ENCODE data around the gene NBR1.
"Not testable (repeated sequence)": the region's sequence is repeated elsewhere in the genome, so short reads cannot be mapped to it uniquely, and the experiment has no call there.

Gene NBR1

DNA sequence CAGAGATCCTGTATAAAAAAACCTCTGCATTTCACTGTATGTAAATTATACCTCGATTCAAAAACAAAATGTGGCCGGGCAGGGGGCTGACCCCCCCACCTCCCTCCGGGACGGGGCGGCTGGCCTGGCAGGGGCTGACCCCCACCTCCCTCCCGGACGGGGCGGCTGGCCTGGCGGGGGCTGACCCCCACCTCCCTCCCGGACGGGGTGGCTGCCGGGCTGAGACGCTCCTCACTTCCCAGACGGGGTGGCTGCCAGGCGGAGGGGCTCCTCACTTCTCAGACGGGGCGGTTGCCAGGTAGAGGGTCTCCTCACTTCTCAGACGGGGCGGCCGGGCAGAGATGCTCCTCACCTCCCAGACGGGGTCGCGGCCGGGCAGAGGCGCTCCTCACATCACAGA, 11.8 kb upstream of the NBR1 start:
- H3K9me3 ChIP-seq (ENCODE audit: control insufficient read depth, insufficient read depth, low read depth, low read length); H3K36me3 ChIP-seq (ENCODE audit: control insufficient read depth, insufficient read depth, low read length): not testable (repeated sequence)

DNA sequence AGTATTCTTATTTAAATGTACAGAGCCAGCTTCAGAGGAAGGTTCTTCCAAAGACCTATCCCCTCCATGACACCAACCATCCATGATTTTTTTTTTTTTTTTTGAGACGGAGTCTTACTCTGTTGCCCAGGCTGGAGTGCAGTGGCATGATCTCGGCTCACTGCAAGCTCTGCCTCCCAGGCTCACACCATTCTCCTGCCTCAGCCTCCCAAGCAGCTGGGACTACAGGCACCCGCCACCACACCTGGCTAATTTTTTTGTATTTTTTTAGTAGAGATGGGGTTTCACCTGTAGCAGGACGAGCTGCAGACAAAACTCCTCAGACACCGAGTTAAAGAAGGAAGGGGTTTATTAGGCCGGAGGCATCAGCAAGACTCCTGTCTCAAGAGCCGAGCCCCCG, 11.1 kb upstream of the NBR1 start:
- H3K9ac ChIP-seq (ENCODE audit: low read length); H3K9me3 ChIP-seq (ENCODE audit: control insufficient read depth, insufficient read depth, low read depth, low read length); H3K27ac ChIP-seq (ENCODE audit: low read depth, low read length); H3K4me1 ChIP-seq (ENCODE audit: control insufficient read depth, insufficient read depth, low read length); H3K27me3 ChIP-seq (ENCODE audit: control insufficient read depth, insufficient read depth, low read length); H3K36me3 ChIP-seq (ENCODE audit: control insufficient read depth, insufficient read depth, low read length); H3K4me3 ChIP-seq (ENCODE audit: low read depth, low read length): not testable (repeated sequence)

More for the DNA sequence above, 11.8 kb upstream of the NBR1 start:
- not testable (repeated sequence) for H3K4me1 ChIP-seq (ENCODE audit: control insufficient read depth, insufficient read depth, low read length); H3K27me3 ChIP-seq (ENCODE audit: control insufficient read depth, insufficient read depth, low read length); H3K9ac ChIP-seq (ENCODE audit: low read length); H3K27ac ChIP-seq (ENCODE audit: low read depth, low read length); H3K4me3 ChIP-seq (ENCODE audit: low read depth, low read length)

DNA sequence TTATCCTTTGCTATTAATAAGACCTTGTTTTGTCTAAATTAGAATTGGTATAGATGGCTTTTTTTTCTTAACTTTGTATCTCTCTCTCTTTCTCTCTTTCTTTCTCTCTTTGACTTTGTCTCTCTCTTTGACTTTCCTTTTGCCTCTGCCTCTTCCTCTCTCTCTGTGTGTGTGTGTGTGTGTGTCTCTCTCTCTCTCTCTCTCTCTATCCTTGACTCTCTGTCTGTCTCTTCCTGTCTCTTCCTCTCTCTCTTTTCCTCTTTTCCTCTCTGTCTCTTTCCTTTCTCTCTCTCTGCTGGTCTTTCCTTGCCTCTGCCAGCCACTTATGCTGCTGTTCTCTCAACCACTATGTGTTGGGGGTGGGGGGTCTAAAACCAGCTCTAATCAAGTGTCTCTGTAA, 5.0 kb upstream of the NBR1 start:
- H3K27ac ChIP-seq (ENCODE audit: low read depth, low read length); H3K4me3 ChIP-seq (ENCODE audit: low read depth, low read length); H3K9me3 ChIP-seq (ENCODE audit: control insufficient read depth, insufficient read depth, low read depth, low read length); H3K36me3 ChIP-seq (ENCODE audit: control insufficient read depth, insufficient read depth, low read length); H3K27me3 ChIP-seq (ENCODE audit: control insufficient read depth, insufficient read depth, low read length); H3K4me1 ChIP-seq (ENCODE audit: control insufficient read depth, insufficient read depth, low read length); H3K9ac ChIP-seq (ENCODE audit: low read length): not testable (repeated sequence)

DNA sequence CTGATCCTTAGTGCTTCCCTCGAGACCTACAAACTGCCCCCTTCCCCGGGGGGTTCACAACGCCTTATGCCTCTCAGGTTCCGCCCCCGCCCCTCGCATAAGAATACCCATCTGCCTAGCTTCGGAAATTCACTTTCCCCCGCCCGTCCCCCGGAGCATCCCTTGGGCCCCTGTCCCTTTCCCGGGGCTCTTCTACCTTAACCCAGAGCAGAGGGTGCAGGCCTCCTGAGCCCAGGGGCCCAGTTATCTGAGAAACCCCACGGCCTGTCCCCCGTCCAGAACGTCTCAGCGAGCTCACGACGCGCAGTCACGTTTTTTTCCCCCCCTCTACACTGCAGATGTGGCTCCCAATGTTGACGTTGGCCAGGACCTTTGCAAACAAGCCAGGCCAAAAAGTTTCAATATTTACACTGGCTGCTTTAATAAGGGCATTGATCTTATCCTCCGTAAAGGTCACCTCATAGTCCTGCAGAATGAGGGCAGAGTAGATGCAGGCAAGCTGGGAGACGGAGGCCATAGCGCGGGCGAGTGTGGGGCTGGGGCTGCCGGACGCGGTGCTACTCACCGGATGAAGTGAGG, 1.4 kb upstream of the NBR1 start:
- H3K4me1 ChIP-seq (ENCODE audit: control insufficient read depth, insufficient read depth, low read length) = peaks cover 8% of the 10 kb centered on the region
- H3K4me3 ChIP-seq (ENCODE audit: low read depth, low read length) = peak overlapping the region; percentile 86
- H3K27me3 ChIP-seq (ENCODE audit: control insufficient read depth, insufficient read depth, low read length) = no peaks in the 10 kb centered on the region
- no peaks in the 10 kb centered on the region for H3K9me3 ChIP-seq (ENCODE audit: control insufficient read depth, insufficient read depth, low read depth, low read length)
- no peaks in the 10 kb centered on the region for H3K36me3 ChIP-seq (ENCODE audit: control insufficient read depth, insufficient read depth, low read length)
- peak overlapping the region; percentile 13; the same call in 1 of the 2 replicates for H3K27ac ChIP-seq (ENCODE audit: low read depth, low read length)
- H3K9ac ChIP-seq (ENCODE audit: low read length) = peak overlapping the region; percentile 83

DNA sequence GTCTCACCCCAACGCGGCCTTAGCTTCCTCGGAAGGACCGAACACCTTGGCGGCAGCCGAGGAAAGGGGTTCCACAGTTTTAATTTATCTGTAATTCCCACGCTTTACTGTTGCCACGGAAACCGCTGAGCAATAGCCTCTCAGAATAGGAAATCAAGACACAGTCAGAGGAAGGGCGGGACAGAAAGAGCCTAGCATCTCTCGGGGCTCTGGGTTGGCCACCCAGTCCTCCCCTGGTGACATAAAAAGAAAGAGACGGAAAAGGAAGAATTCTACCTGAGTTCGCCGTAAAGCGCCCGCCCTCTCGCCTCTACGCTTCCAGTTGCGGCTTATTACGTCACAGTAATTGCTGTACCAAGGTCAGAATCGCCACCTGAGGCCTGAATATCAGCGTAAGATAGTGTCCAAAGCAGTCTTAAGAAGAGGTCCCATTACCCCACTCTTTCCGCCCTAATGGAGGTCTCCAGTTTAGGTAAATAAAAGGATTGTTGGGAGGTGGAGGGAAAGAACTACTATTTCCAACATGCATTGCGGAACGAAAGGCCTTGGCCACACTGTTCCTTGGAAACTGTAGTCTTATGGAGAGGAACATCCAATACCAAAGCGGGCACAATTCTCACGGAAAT, 761 bp upstream of the NBR1 start:
- H3K9me3 ChIP-seq (ENCODE audit: control insufficient read depth, insufficient read depth, low read depth, low read length) = no peaks in the 10 kb centered on the region
- peak overlapping the region; percentile 83 for H3K9ac ChIP-seq (ENCODE audit: low read length)
- peak overlapping the region; percentile 52 for H3K27ac ChIP-seq (ENCODE audit: low read depth, low read length)
- H3K4me1 ChIP-seq (ENCODE audit: control insufficient read depth, insufficient read depth, low read length) = peaks cover 8% of the 10 kb centered on the region
- H3K4me3 ChIP-seq (ENCODE audit: low read depth, low read length) = peak overlapping the region; percentile 86
- no peaks in the 10 kb centered on the region for H3K27me3 ChIP-seq (ENCODE audit: control insufficient read depth, insufficient read depth, low read length)
- no peaks in the 10 kb centered on the region for H3K36me3 ChIP-seq (ENCODE audit: control insufficient read depth, insufficient read depth, low read length)

DNA sequence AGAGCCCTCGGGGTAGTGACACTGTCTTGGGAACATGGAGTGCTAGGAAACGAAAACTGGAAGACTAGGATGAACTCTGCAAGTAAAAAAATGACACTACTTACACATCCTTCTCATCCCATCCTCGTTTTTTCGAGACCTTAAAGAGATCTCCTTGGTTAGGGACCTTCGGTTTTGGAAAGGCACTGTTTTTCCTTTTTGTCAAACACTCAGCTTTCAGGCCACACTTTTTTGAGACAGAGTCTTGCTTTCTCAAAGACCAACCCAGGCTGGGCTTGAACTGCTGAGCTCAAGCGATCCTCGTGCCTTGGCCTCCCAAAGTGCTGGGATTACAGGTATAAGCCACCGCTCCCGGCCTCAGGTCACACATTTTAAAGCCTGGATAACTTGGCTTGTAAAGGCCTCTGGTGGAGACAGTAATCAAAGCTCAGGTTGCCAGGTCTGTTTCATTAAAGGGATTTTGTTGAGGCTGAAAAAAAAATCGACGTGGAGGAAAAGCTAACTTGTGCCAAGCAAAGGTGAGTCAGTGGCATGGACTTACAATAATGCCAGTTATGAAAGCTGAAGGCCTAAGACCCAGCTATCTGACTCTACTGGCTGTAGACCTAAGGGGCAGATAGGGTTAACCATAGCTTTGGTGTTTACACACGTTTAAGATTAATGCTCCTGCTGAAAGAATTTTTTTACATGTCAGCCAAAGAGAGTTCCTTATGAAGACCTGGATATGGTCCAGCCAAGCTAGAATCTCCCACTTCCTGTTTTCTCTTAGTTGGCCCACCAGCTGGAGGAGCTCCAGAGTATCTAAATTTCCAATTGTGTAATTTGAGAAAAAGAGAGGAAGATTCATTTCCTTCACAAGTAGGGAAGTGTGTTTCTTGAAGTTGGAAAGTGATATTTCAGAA, 823 bp downstream of the NBR1 start:
- peaks cover 13% of the 10 kb centered on the region for H3K36me3 ChIP-seq (ENCODE audit: control insufficient read depth, insufficient read depth, low read length)
- H3K9me3 ChIP-seq (ENCODE audit: control insufficient read depth, insufficient read depth, low read depth, low read length) = no peaks in the 10 kb centered on the region
- H3K4me1 ChIP-seq (ENCODE audit: control insufficient read depth, insufficient read depth, low read length) = peaks cover 8% of the 10 kb centered on the region

DNA sequence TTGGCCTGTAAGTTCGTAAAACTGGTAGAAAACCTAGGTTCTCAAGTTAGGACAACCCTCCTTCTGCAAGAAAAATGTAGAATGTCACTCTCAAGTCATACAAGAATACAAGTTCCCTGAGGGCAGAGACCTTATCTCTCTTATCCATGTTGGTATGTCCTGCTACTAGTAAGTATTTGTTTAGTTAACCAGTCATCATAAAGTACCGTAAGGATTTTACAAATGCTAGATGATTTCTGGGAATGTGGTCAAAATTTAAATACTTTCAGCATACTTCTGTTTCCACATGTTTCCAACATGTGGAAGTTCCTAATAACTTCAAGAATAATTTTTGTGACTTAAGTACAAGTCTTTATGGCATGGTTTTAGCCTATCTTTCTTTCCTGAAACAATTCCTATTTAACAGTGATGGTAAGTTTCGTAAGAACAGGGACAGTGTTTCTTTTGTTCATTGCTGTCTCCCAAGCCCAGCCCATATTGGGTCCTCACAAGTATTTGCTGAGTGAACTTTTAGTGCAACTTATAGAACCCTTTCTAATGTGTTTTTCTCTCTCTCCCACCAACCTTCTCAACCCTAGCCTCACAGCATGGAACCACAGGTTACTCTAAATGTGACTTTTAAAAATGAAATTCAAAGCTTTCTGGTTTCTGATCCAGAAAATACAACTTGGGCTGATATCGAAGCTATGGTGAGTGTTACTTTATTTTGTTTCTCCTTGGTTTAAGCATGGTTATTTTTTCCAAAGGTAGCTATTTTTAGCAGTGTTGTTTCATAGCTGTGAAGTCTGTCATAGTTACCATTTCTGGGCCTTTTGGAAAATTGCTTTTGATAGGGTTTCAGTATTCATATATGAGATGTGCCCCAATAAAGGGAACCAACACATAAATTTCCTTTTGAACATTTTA, 4.5 kb downstream of the NBR1 start:
- no peaks in the 10 kb centered on the region for H3K9me3 ChIP-seq (ENCODE audit: control insufficient read depth, insufficient read depth, low read depth, low read length)
- H3K4me1 ChIP-seq (ENCODE audit: control insufficient read depth, insufficient read depth, low read length) = peaks cover 8% of the 10 kb centered on the region
- H3K36me3 ChIP-seq (ENCODE audit: control insufficient read depth, insufficient read depth, low read length) = peaks cover 42% of the 10 kb centered on the region
- H3K4me3 ChIP-seq (ENCODE audit: low read depth, low read length) = no peak overlapping the region
- H3K27me3 ChIP-seq (ENCODE audit: control insufficient read depth, insufficient read depth, low read length) = no peaks in the 10 kb centered on the region
- H3K27ac ChIP-seq (ENCODE audit: low read depth, low read length) = no peak overlapping the region
- no peak overlapping the region for H3K9ac ChIP-seq (ENCODE audit: low read length)

More for the DNA sequence above, 823 bp downstream of the NBR1 start:
- Histone ChIP-seq H3K9ac (ENCODE audit: low read length) (peak overlapping the region; percentile 83), H3K4me3 (ENCODE audit: low read depth, low read length) (peak overlapping the region; percentile 86), H3K27ac (ENCODE audit: low read depth, low read length) (peak overlapping the region; percentile 16; the same call in 1 of the 2 replicates), H3K27me3 (ENCODE audit: control insufficient read depth, insufficient read depth, low read length) (no peaks in the 10 kb centered on the region)

DNA sequence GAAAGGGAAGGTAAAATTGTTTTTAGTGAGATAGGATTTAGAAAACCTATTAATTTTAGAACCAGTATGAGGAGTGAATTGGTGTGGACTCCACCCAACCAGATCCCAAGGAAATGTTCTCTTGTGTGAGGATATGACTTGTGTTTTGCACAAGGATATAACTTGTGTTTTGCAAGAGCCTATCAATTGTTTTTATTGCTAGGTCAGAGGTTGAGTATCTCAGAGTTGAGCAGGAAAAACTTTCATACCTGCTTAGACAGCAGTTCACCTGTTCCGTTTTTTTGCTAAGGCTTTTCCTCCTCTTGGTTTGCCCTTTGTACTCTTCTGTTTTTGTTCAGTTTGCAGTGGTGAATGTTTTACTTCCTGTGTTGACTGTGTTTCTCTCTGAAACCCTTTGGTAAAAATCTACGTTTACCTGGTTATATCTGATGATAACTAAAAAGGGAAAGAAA, 5.1 kb downstream of the NBR1 start:
- no peak overlapping the region for H3K27ac ChIP-seq (ENCODE audit: low read depth, low read length)
- peaks cover 46% of the 10 kb centered on the region for H3K36me3 ChIP-seq (ENCODE audit: control insufficient read depth, insufficient read depth, low read length)

DNA sequence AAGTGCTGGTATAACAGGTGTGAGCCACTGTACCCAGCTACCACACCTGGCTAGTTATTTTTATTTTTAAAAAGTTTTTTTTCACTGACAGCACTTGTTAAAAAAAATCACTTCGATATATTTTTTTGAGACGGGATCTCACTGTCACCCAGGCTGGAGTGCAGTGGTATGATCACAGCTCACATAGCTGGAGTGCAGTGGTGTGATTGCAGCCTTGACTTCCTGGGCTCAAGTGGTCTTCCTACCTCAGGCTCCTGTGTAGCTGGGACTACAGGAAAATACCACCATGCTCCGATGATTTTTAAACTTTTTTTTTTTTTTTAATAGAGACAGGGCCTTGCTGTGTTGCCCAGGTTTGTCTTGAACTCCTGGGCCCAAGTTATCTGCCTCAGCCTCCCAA, 12.9 kb downstream of the NBR1 start:
- Histone ChIP-seq H3K9me3 (ENCODE audit: control insufficient read depth, insufficient read depth, low read depth, low read length) (no peaks in the 10 kb centered on the region), H3K4me1 (ENCODE audit: control insufficient read depth, insufficient read depth, low read length) (no peaks in the 10 kb centered on the region), H3K36me3 (ENCODE audit: control insufficient read depth, insufficient read depth, low read length) (peaks cover 36% of the 10 kb centered on the region), H3K27ac (ENCODE audit: low read depth, low read length) (no peak overlapping the region), H3K4me3 (ENCODE audit: low read depth, low read length) (no peak overlapping the region), H3K27me3 (ENCODE audit: control insufficient read depth, insufficient read depth, low read length) (no peaks in the 10 kb centered on the region), H3K9ac (ENCODE audit: low read length) (no peak overlapping the region)

More for the DNA sequence above, 5.1 kb downstream of the NBR1 start:
- no peak overlapping the region for H3K9ac ChIP-seq (ENCODE audit: low read length)
- no peaks in the 10 kb centered on the region for H3K27me3 ChIP-seq (ENCODE audit: control insufficient read depth, insufficient read depth, low read length)
- peaks cover 8% of the 10 kb centered on the region for H3K4me1 ChIP-seq (ENCODE audit: control insufficient read depth, insufficient read depth, low read length)
- no peaks in the 10 kb centered on the region for H3K9me3 ChIP-seq (ENCODE audit: control insufficient read depth, insufficient read depth, low read depth, low read length)
- no peak overlapping the region for H3K4me3 ChIP-seq (ENCODE audit: low read depth, low read length)

DNA sequence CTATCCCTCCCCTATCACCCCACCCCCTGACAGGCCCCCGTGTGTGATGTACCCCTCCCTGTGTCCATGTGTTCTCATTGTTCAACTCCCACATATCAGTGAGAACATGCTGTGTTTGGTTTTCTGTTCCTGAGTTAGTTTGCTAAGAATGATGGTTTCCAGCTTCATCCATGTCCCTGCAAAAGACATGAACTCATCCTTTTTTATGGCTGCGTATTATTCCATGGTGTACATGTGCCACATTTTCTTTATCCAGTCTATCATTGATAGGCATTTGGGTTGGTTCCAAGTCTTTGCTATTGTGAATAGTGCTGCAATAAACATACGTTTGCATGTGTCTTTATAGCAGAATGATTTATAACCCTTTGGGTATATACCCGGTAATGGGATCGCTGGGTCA, 15.6 kb downstream of the NBR1 start:
- H3K9me3 ChIP-seq (ENCODE audit: control insufficient read depth, insufficient read depth, low read depth, low read length); H3K27ac ChIP-seq (ENCODE audit: low read depth, low read length); H3K4me3 ChIP-seq (ENCODE audit: low read depth, low read length); H3K27me3 ChIP-seq (ENCODE audit: control insufficient read depth, insufficient read depth, low read length); H3K9ac ChIP-seq (ENCODE audit: low read length); H3K4me1 ChIP-seq (ENCODE audit: control insufficient read depth, insufficient read depth, low read length): not testable (repeated sequence)
- peaks cover 42% of the 10 kb centered on the region for H3K36me3 ChIP-seq (ENCODE audit: control insufficient read depth, insufficient read depth, low read length)

All from HUES6 (cell line).